NT2/D1 (cell line): ENCODE measurements around the gene HSF2BP.
"Not testable (repeated sequence)": the region's sequence is repeated elsewhere in the genome, so short reads cannot be mapped to it uniquely, and the experiment has no call there.

Source experiments
- DNase-seq: peaks from one replicate; pipeline ENCODE4 v3.0.0-alpha.2; 2011; ENCODE audit warnings: low read depth, low spot score
- H3K27me3 ChIP-seq: 2 replicates; pipeline ENCODE4 v1.6.0; 2011; ENCODE audit warnings: mild to moderate bottlenecking; ENCODE audit not compliant: insufficient read length, insufficient read depth
- H3K36me3 ChIP-seq: 2 replicates; pipeline ENCODE4 v1.6.1; 2011; ENCODE audit warnings: mild to moderate bottlenecking, low read length, mixed read lengths; ENCODE audit not compliant: insufficient read depth, insufficient read length
- H3K4me1 ChIP-seq: 2 replicates; pipeline ENCODE4 v1.5.1; 2011; ENCODE audit not compliant: insufficient read depth, insufficient read length
- H3K4me3 ChIP-seq: 2 replicates; pipeline ENCODE4 v1.5.1; 2011; ENCODE audit warnings: low read depth; ENCODE audit not compliant: insufficient read length
- H3K9ac ChIP-seq: 2 replicates; pipeline ENCODE4 v1.6.0; 2011; ENCODE audit warnings: low read depth; ENCODE audit not compliant: insufficient read length
- H3K9me3 ChIP-seq: 2 replicates; pipeline ENCODE4 v1.5.1; 2011; ENCODE audit warnings: mild to moderate bottlenecking, low read length; ENCODE audit not compliant: insufficient read depth

Gene HSF2BP

GRCh38 chr21:43516860-43517627 is 142.2 kb downstream of the HSF2BP start:
- not testable (repeated sequence) for H3K9ac ChIP-seq, H3K4me1 ChIP-seq

DNA sequence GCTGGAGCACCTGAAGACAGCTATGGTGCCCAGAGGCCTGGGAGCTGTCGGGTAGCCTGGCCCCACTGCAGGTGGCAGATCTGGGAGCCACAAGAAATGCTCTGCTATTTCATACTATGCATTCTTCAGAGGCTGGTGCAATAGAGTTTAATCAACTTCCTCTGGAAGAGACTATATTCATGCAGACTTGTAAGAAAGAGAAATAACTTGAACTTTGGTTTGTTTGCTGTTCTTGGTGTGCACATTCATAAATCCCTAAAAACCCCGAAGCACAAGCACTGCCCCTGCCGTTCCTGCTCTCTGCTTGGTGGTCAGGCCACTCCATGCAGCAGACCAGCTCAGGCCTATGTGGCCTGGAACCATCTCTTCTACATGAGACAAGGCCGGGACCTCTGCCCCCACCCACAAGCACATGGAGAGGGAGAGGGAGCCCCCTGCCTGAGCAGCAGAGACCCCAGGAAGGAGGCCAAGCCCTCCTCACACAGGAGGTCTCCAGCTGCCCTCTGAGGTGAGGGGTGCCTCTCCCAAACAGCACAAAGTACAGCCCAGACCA is 142.9 kb downstream of the HSF2BP start:
- not testable (repeated sequence) for H3K4me3 ChIP-seq, DNase-seq, H3K9ac ChIP-seq, H3K27me3 ChIP-seq, H3K9me3 ChIP-seq, H3K4me1 ChIP-seq, H3K36me3 ChIP-seq

More at GRCh38 chr21:43516860-43517627, 142.2 kb downstream of the HSF2BP start:
- H3K36me3 ChIP-seq, H3K27me3 ChIP-seq, H3K9me3 ChIP-seq, DNase-seq, H3K4me3 ChIP-seq: not testable (repeated sequence)

- not testable (repeated sequence) for H3K36me3 ChIP-seq, H3K27me3 ChIP-seq, H3K9me3 ChIP-seq, H3K9ac ChIP-seq, DNase-seq, H3K4me1 ChIP-seq, H3K4me3 ChIP-seq
Measured at GRCh38 chr21:43514834-43515233, 144.5 kb downstream of the HSF2BP start.

- not testable (repeated sequence) for H3K27me3 ChIP-seq, H3K4me1 ChIP-seq, DNase-seq, H3K4me3 ChIP-seq, H3K36me3 ChIP-seq, H3K9me3 ChIP-seq, H3K9ac ChIP-seq
Measured at GRCh38 chr21:43513023-43513422, 146.3 kb downstream of the HSF2BP start.

DNA sequence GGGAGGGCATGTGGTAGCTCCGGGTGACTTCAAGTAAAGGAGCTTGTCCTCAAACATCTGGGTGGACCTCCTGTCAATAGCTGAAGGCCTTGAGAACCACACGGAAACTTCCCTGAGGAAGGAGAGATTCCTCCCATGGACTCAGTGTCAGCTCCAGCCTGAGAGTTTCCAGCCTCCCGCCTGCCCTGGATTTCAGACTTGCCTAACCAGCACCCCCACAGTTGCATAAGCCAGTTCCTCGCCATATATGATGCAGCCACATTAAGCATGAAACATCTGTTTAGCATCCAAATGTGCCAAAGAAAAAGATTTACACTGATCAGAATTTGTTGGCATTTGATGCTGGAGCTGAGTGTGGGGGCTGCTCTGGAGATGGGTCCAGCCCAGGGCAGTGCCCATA is 148.1 kb downstream of the HSF2BP start:
- not testable (repeated sequence) for DNase-seq, H3K9ac ChIP-seq, H3K27me3 ChIP-seq, H3K4me3 ChIP-seq, H3K36me3 ChIP-seq, H3K4me1 ChIP-seq, H3K9me3 ChIP-seq

DNA sequence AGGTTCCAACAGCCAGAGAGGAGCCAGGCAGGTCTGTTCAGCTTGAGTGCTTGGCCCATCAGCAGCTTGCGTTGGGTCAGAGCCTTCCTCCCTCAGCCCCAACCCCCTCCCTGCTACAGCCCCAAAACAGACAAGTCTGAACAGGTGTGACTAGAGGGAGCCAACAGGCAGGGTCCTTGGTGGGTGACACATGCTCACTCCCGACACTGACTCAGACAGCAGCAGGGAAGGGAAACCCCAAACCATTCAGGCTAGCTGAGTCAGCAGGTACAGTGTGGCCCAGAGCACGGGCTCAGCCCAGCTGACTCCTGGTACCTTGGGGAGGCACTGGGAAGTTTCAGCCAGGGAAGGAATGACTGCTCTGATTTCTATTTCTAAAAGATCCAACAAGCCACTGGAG is 148.6 kb downstream of the HSF2BP start:
- not testable (repeated sequence) for DNase-seq, H3K36me3 ChIP-seq, H3K4me1 ChIP-seq, H3K9me3 ChIP-seq, H3K9ac ChIP-seq, H3K27me3 ChIP-seq, H3K4me3 ChIP-seq

DNA sequence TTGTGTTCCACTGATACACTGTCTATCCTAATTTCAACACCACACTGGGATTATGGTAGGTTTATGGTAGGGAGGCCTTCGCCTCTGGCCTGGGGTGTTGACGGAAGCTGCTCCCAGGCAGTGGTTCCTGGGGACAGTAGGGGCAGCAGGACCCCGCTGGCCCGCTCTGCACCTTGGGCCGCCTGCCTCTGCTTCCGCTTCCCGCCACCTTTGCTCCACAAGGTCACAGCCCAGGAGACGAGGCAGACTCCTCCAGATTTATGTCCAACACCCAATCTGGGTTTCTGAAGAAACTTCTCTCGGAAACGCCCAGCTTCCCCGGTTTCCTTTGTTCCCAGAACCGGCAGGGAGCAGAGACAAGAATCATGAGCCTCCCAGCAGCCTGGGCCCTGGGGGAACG is 155.4 kb downstream of the HSF2BP start:
- not testable (repeated sequence) for H3K4me3 ChIP-seq, H3K9ac ChIP-seq, H3K36me3 ChIP-seq, H3K27me3 ChIP-seq, DNase-seq, H3K4me1 ChIP-seq, H3K9me3 ChIP-seq

DNA sequence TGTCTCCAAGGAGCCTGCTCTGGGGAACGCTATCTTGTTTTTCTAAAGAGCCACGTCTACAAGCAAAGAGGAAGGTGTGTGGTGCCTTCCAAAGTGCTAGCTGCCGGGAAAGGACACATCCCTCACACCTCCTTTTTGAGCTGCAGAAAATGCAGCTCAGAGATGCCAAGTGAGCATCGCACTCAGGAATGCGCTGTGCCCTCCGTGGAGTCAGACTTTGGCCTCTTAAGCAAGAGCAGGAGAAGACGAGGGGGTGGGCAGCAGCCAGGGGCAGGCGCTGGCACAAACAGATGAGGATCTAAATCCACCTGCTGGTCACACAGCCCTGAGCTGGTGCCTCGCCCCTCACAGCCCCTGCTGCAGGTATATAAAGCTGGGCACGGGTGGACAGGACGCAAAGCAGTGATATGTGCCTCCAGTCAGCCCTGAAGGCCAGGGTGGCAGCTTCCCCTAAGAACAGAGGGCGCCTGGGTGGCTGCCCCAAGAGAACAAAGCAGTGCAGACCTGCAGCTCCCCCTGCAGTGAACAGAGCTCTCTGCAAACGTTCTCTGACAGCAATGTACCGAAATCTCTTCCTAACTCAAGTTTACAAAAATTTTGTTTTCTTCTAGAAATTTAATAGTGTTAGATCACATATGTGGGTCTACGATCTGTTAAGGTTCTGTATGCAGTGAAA is 156.1 kb downstream of the HSF2BP start:
- H3K4me1 ChIP-seq, H3K4me3 ChIP-seq, DNase-seq, H3K9me3 ChIP-seq, H3K27me3 ChIP-seq, H3K9ac ChIP-seq, H3K36me3 ChIP-seq: not testable (repeated sequence)

- not testable (repeated sequence) for H3K9me3 ChIP-seq, DNase-seq, H3K4me3 ChIP-seq, H3K36me3 ChIP-seq, H3K27me3 ChIP-seq, H3K4me1 ChIP-seq, H3K9ac ChIP-seq
Measured at GRCh38 chr21:43502407-43503071, 156.7 kb downstream of the HSF2BP start.

- not testable (repeated sequence) for H3K9me3 ChIP-seq, H3K4me3 ChIP-seq, H3K36me3 ChIP-seq, H3K9ac ChIP-seq, H3K27me3 ChIP-seq, DNase-seq, H3K4me1 ChIP-seq
Measured at GRCh38 chr21:43498924-43499323, 160.4 kb downstream of the HSF2BP start.

GRCh38 chr21:43498065-43498464 is 161.2 kb downstream of the HSF2BP start:
- H3K4me3 ChIP-seq, H3K9ac ChIP-seq, DNase-seq, H3K27me3 ChIP-seq, H3K36me3 ChIP-seq, H3K4me1 ChIP-seq, H3K9me3 ChIP-seq: not testable (repeated sequence)
